Mucosa of rectum (tissue), 2 donors: ENCODE results near the gene ELF1.

ENCODE experiments used
- H3K27ac ChIP-seq, 2 donors: one replicate each; pipeline ENCODE4 v1.7.0; 2013; ENCODE audit warnings: inconsistent platforms in 2 of 2, low read depth in 2 of 2, low read length in 2 of 2
- H3K27me3 ChIP-seq, 2 donors: one replicate each; pipeline ENCODE4 v1.7.0; 2013; ENCODE audit warnings: low read length in 2 of 2; ENCODE audit not compliant: control insufficient read depth in 2 of 2, insufficient read depth in 2 of 2
- H3K36me3 ChIP-seq, 2 donors: one replicate each; pipeline ENCODE4 v1.7.0; 2013; ENCODE audit warnings: low read length in 2 of 2; ENCODE audit not compliant: control insufficient read depth in 2 of 2, insufficient read depth in 2 of 2
- H3K4me1 ChIP-seq, 2 donors: one replicate each; pipeline ENCODE4 v1.7.0; 2013; ENCODE audit warnings: low read length in 2 of 2, mild to moderate bottlenecking in 1 of 2; ENCODE audit not compliant: control insufficient read depth in 2 of 2, insufficient read depth in 2 of 2
- H3K4me3 ChIP-seq, 2 donors: one replicate each; pipeline ENCODE4 v1.7.0; 2013; ENCODE audit warnings: low read length in 2 of 2
- H3K9ac ChIP-seq, 2 donors: one replicate each; pipeline ENCODE4 v1.7.0; 2013; ENCODE audit warnings: low read length in 2 of 2, low read depth in 1 of 2, mild to moderate bottlenecking in 1 of 2
- H3K9me3 ChIP-seq, 2 donors: one replicate each; pipeline ENCODE4 v1.7.0; 2013; ENCODE audit warnings: low read length in 2 of 2; ENCODE audit not compliant: control insufficient read depth in 2 of 2
- donor health status: healthy.
- donor health status: Normal muscosa, but diverticular disease.

The ELF1 gene

DNA sequence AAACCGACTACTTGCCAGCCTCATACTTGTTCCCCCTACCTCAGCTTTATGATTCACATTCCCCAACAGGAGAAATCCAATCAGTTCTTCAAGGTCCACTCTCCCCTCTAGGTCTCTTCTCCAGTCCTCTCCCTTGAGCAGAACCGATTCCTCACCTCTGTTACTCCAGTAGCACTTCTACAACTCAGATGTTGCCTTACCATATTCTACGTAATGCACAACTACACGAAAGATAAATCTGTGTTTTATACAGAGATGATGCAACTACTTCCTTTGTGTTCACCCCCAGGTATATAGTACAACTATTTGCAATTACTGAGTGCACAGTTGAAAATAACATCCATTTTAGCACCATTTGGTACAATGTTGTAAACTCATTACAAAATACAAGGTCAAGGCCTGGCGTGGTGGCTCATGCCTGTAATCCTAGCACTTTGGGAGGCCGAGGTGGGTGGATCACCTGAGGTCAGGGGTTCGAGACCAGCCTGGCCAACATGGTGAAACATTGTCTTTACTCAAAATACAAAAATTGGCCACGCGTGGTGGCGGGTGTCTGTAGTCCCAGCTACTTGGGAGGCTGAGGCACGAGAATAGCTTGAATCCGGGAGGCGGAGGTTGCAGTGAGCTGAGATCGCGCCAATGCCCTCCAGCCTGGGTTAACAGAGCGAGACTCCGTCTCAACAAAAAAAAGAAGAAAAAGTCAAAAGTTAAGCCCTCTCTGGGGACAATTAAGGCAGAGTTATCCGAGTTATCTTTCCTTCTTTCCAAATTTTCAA is 39.4 kb upstream of the ELF1 start:
- Histone ChIP-seq H3K9me3 (no peaks in the 10 kb centered on the region), H3K27ac (no peak overlapping the region), H3K4me3 (peak overlapping the region in 1 of 2 donors; percentile 90), H3K9ac (no peak overlapping the region), H3K27me3 (no peaks in the 10 kb centered on the region), H3K36me3 (peaks cover 0 to 2% of the 10 kb centered on the region in 2 donors), H3K4me1 (peaks cover 22 to 55% of the 10 kb centered on the region in 2 donors)

DNA sequence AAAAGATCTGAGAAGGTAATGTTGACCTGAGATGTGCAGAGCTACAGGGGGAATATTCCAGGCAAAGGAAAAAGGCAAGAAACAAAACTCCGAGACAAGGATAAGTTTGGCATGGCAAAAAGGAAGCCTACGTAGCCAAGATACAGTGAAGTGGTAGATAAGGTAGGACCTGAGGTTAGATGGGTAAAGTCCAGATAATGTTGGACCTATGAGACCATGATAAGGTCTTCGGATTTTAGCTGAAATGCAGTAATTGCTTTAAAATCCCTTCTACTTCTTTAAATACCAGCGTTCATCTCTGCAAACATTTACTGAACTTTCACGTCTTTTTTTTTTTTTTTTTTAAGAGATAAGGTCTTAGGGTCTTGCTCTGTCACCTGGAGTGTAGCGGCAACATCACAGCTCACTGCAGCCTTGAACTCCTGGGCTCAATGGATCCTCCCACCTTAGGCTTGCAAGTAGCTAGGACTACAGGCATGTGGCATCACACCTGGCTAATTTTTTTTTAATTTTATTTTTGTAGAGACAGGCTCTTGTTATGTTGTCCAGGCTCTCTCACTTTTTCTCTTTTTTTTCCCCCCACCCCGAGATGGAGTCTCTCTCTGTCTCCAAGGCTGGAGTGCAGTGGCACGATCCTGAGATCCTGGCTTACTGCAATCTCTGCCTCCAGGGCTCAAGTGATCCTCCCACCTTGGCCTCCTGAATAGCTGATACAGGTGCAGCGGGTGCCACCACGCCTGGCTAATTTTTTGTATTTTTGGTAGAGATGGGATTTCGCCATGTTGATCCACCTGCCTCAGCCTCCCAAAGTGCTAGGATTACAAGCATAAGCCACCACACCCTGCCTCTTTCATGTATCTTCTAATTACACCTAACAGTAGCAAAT is 38.0 kb upstream of the ELF1 start:
- H3K36me3 ChIP-seq: peaks cover 0 to 2% of the 10 kb centered on the region in 2 donors
- H3K4me1 ChIP-seq: peaks cover 16 to 48% of the 10 kb centered on the region in 2 donors
- H3K4me3 ChIP-seq: no peak overlapping the region
- H3K9ac ChIP-seq: no peak overlapping the region
- no peaks in the 10 kb centered on the region for H3K9me3 ChIP-seq
- no peaks in the 10 kb centered on the region for H3K27me3 ChIP-seq
- no peak overlapping the region for H3K27ac ChIP-seq

- H3K36me3 ChIP-seq: peaks cover 0 to 2% of the 10 kb centered on the region in 2 donors
- no peak overlapping the region for H3K4me3 ChIP-seq
- peak overlapping the region in 1 of 2 donors; percentile 41 for H3K27ac ChIP-seq
- H3K9me3 ChIP-seq: no peaks in the 10 kb centered on the region
- no peak overlapping the region for H3K9ac ChIP-seq
- H3K27me3 ChIP-seq: no peaks in the 10 kb centered on the region
- H3K4me1 ChIP-seq: peaks cover 16 to 48% of the 10 kb centered on the region in 2 donors
Measured at GRCh38 chr13:41056194-41056593, 37.1 kb upstream of the ELF1 start.

GRCh38 chr13:41054919-41055619 is 36.0 kb upstream of the ELF1 start:
- peak overlapping the region; percentile 11 to 71 for H3K27ac ChIP-seq
- peaks cover 16 to 48% of the 10 kb centered on the region in 2 donors for H3K4me1 ChIP-seq
- no peaks in the 10 kb centered on the region for H3K27me3 ChIP-seq
- H3K9ac ChIP-seq: no peak overlapping the region
- H3K36me3 ChIP-seq: peaks cover 0 to 2% of the 10 kb centered on the region in 2 donors
- peak overlapping the region in 1 of 2 donors; percentile 26 for H3K4me3 ChIP-seq
- no peaks in the 10 kb centered on the region for H3K9me3 ChIP-seq

- Histone ChIP-seq H3K4me1 (peaks cover 16 to 46% of the 10 kb centered on the region in 2 donors), H3K9me3 (no peaks in the 10 kb centered on the region), H3K27me3 (no peaks in the 10 kb centered on the region), H3K4me3 (no peak overlapping the region), H3K36me3 (peaks cover 0 to 2% of the 10 kb centered on the region in 2 donors), H3K27ac (peak overlapping the region; percentile 11 to 71), H3K9ac (peak overlapping the region in 1 of 2 donors; percentile 24)
Measured at GRCh38 chr13:41054212-41054877, 35.2 kb upstream of the ELF1 start.

DNA sequence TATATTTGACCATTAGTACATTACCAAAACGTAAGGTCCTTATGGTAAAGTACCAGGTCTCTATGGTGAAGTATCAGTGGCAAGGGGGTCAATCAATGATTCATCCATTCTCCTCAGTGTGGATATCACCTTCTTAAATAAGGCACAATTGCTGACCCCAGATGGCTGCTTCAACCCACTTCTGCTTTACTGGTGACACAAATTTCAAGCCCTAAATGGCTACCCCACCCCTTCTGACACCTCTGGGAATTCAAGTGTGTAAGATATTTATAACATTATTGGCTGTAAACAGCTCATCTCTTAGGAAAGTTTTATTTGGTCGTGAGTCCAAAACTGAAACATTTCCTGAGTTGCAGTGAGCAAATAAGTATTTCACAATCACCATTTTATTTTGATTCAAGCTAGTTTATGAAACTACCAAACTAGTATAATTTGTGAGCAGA is 34.3 kb upstream of the ELF1 start:
- Histone ChIP-seq H3K4me1 (peaks cover 14 to 36% of the 10 kb centered on the region in 2 donors), H3K27me3 (no peaks in the 10 kb centered on the region), H3K9ac (no peak overlapping the region), H3K9me3 (no peaks in the 10 kb centered on the region), H3K4me3 (no peak overlapping the region), H3K36me3 (peaks cover 0 to 2% of the 10 kb centered on the region in 2 donors), H3K27ac (peak overlapping the region in 1 of 2 donors; percentile 44)

- H3K9me3 ChIP-seq: no peaks in the 10 kb centered on the region
- peaks cover 0 to 2% of the 10 kb centered on the region in 2 donors for H3K36me3 ChIP-seq
- H3K27ac ChIP-seq: no peak overlapping the region
- H3K4me3 ChIP-seq: no peak overlapping the region
- H3K9ac ChIP-seq: no peak overlapping the region
- H3K27me3 ChIP-seq: no peaks in the 10 kb centered on the region
- H3K4me1 ChIP-seq: peaks cover 14 to 32% of the 10 kb centered on the region in 2 donors
Measured at GRCh38 chr13:41052441-41052840, 33.3 kb upstream of the ELF1 start.

- Histone ChIP-seq H3K27me3 (no peaks in the 10 kb centered on the region), H3K36me3 (peaks cover 0 to 2% of the 10 kb centered on the region in 2 donors), H3K27ac (no peak overlapping the region), H3K4me1 (peaks cover 7 to 18% of the 10 kb centered on the region in 2 donors), H3K9me3 (no peaks in the 10 kb centered on the region), H3K9ac (no peak overlapping the region), H3K4me3 (no peak overlapping the region)
Measured at GRCh38 chr13:41049480-41050440, 30.6 kb upstream of the ELF1 start.
